Stimulated activated CD4-positive, alpha-beta T cell treated with anti-CD3 and anti-CD28 coated beads, Interleukin-1b, Interleukin-23, amount 100 ng/mL, for 4 hours (primary cell): Measurements from ENCODE around the gene CTIF.
"Not testable (repeated sequence)": the region's sequence is repeated elsewhere in the genome, so short reads cannot be mapped to it uniquely, and the experiment has no call there.

ENCODE experiments used
- DNase-seq, 2 donors: peaks; one replicate each; pipeline ENCODE4 v3.0.0-alpha.2; 2020; ENCODE audit warnings: low read depth in 2 of 2

CTIF gene

DNA sequence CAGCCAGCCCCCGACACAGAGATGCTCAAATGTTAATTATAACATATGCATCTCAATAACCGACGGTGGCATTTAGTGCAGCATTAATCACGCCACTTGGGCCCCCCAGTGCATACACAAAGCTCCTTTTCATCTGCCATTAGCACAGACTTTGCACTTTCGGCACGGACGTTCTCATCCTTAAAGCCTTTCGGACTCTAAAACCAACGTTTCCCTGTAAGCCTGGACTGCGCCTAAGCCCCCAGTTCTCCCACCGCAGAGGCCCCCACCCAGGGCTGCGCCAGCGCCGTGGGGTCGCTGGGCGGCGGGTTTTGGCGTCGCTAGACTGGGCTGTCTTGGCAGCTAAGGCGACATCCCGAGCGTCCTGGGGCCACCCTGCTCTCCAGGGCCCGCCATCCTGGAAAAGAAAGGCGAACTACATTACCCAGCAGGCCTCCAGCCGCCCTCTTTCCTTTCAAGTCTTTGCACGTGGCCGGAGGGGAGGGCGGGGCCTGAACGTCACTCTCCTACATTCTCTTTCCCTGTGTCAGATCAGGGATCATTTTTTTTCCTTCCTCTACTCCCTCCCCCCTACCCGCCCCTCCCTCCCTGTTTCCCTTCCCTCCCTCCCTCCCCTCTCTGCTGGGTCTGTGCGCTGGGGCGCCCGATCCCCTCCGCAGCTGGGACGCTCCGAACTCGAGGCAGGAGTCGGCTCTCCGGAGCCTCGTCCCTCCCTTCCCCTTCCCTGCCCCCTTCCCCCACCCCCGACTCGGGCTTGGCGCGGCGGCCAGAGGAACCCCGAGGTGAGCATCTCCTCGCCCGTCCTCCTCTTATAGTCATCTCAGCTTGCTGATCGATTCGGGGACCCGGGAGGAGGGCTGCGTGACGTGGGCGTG is at the start of gene CTIF:
TSS of gene CTIF (plus strand) at position 501 of the 875 bp plus-strand sequence. CDS start 80,535 bp downstream, outside the sequence.
- DNase-seq, result peak; percentile 48 to 60

DNA sequence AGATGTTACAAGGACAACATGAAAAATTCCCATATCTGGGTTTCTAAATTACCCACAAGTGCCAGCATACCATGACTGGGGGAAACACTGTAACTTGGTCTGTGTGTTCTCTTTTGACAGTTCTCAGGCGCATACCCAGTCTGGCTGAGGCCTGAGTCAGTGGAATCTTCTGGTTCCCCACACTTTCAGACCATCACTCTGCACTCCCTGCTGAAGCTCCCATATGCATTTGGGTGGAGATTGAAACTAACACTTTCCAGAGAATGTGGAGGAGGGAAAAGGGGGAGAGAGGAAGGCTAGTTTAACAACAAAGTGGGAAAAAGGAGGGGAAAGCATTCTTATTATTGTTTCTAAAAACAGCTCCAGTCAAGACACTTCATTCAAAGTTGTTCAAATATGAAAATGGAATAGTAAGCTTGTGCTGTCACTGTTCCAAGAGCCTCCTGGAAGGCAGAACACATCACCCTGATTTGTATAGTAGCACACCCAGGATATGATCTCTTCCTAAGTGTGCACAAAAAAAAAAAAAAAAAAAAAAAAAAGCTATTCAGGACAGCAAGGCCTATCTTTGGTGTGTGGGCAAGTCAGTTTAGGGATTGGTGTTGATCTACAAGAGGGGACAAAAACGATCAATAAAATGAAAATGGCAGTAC is 48.1 kb upstream of the CTIF start:
- no peak for DNase-seq

DNA sequence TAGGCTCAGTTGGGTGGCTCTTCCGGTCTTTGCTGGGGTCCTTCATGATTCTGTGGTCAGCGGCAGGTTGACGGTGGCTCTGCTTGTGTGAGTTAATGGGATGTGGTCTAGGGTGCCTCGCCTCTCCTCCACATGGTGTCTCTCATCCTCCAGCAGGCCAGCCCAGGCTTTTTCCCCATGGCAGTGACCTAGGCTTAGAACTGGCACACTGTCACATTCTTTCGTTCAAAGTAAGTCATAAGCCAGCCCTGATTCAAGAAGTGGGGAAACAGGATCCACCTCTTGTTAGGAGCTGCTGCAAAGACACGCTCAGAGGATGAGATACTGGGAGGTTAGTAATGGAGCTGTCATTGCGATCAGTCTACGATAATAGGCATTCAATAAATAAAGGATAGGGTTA is 46.0 kb upstream of the CTIF start:
- DNase-seq, result no peak

DNA sequence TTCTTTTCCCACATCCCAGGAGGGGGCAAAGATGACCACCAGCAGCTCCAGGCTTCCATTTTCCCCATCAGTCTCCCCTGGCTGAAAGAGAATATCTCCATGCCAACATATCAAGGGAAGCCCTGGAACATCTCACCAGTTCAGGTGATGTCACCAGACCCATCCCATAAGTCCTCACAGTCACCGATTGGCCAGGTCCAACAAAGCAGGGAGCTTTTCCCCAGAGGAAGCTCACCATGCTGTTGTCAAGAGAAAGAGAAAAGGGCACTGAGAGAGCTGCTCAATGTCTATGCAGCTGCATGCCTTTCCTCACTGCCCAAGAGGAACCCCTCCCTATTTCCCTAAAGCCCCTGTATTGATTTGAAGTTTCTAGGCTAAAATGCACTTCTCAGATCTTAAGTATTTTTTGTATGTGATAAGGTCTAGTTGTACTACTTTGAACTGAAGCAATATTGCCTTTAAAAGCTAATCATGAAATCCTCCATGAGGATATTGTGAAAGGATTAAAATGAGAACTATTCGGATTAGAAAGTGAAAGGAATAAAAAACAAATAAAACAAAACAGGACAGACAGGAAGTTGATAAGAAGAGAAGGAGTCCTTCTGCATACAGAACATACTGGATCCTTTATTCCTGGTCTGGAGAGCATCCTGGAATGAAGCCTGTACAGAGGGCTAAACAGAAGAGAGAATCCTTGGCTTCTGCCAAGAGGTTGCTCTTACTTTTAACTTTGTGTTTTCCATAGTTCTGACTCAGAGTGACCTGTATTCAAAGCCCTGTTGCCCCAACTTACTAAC is 45.2 kb upstream of the CTIF start:
- no peak for DNase-seq

DNA sequence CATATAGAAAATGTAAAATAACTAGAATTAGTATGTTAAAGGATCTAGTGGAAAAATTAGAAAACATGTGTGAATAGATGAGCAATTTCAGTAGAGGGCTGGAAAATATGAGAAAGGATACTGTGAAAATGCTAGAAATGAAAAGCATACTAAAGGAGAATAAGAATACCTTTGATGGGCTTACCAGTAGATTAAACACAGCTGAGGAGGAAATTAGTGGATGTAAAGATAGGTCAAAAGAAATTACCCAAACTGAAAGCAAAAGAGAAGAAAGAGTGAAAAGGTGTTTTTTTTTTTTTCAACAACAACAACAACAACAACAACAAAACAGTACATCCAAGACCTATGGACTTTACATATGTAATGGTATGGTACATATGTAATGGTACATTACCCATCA is 41.0 kb upstream of the CTIF start:
- no peak for DNase-seq

DNA sequence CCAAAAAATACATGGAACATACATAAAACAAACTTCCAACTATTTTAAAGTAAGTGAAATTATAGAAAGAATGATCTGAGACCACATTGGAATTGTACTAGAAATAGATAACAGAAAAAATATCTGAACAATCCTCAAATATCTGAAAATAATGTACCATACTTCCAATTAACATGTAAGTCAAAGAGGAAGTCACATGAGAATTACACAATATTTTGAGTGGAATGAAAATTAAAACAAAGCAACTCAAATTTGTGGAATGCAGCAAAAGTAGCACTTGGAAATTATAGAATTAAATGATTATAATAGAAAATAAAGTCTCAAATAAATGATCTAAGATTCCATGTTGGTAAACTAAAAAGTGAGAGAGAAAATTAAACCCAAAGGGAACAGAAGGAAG is 38.3 kb upstream of the CTIF start:
- no peak for DNase-seq

DNA sequence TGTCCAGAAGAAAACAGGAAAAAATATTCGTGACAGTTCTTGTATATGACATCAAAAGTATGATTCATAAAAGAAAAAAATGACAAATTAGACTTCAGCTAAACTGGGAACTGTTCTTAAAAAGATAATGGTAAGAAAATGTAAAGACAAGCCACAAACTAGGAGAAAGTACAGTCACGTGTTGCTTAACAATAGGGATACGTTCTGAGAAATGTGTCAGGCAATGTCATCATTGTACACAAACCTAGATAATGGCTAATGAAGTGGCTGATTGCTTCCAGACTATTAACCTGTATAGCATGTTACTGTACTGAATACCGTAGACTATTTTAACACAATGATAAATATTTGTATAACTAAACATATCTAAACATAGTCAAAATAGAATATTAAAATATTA is 35.9 kb upstream of the CTIF start:
- no peak for DNase-seq

DNA sequence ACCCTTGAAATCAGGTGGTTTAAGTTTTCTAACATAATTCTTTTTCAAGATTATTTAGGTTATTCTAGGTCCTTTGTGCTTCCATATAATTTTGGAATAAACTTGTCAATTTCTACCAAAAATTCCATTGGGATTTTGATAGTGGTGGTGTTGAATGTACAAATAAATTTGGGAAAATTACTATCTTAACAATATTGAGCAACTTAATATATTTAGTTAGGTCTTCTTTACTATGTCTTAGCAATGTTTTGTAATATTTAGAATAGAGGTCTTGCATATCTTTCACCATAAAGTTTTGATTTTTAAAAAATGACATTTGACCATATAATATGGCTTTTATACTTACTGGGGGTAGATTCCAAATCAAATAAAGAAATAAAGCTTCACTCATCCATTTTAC is 34.0 kb upstream of the CTIF start:
- DNase-seq, result no peak

DNA sequence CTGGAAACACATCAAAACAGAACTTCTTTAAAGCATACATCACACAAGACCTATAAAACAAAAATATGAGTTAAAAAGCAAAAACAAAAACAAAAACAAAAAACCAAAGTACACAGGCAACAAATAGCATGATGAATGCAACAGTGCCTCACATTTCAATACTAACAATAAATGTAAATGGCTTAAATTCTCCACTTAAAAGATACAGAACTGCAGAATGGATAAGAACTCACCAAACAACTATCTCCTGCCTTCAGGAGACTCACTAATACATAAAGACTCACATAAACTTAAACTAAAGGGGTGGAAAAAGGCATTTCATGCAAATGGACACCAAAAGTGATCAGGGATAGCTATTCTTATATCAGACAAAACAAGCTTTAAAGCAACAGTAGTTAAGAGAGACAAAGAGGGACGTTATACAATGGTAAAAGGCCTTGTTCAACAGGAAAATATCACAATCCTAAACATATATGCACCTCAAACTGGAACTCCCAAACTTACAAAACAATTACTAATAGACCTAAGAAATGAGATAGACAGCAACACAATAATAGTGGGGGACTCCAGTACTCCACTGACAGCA is 31.8 kb upstream of the CTIF start:
- not testable (repeated sequence) for DNase-seq

DNA sequence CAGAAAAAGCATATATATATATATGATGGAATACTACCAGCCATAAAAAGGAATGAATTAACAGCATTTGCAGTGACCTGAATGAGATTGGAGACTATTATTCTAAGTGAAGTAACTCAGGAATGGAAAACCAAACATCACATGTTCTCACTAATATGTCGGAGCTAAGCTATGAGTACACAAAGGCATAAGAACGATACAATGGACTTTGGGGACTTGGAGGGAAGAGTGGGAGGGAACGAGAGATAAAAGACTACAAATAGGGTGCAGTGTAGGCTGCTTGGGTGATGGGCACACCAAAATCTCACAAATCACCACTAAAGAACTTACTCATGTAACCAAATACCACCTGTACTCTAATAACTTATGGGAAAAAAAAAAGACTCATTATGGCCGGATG is 26.3 kb upstream of the CTIF start:
- DNase-seq, result not testable (repeated sequence)

DNA sequence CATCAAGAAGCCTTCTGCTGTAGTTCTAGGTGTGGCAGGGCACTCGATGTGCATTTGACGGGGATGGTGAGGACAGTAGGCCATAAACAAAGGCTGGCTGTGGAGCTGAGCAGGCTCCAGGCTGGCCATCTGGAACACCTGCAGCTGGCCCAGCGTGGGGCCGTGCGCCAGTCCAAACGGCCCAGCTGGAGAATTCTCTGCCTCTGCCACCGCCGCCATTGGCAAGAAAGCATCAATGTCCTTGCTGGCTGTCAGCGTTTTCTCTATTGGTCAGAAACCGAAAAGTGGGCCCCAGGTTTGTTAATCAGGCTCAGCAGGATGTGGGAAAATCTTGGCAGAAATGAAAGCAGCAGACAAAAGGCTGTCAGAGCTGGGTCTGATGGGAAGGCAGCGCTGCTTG is 24.0 kb upstream of the CTIF start:
- DNase-seq, result no peak

DNA sequence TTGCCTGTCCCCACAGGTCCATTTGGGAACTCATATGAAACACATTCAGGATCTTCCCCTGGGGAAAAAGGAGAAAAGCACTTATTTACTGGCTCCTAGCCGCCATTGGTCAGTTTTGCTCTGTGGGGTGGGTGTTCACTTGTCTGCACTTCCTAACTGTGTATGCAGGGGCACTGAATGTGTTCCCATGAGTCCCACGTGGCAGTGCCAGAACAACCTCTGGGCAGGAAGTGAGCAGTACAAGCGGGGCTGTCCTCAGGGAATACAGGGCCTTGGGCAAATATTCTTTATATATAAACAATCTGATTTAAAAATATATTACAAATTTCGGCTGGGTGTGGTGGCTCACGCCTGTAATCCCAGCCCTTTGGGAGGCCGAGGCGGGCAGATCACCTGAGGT is 21.8 kb upstream of the CTIF start:
- no peak for DNase-seq

DNA sequence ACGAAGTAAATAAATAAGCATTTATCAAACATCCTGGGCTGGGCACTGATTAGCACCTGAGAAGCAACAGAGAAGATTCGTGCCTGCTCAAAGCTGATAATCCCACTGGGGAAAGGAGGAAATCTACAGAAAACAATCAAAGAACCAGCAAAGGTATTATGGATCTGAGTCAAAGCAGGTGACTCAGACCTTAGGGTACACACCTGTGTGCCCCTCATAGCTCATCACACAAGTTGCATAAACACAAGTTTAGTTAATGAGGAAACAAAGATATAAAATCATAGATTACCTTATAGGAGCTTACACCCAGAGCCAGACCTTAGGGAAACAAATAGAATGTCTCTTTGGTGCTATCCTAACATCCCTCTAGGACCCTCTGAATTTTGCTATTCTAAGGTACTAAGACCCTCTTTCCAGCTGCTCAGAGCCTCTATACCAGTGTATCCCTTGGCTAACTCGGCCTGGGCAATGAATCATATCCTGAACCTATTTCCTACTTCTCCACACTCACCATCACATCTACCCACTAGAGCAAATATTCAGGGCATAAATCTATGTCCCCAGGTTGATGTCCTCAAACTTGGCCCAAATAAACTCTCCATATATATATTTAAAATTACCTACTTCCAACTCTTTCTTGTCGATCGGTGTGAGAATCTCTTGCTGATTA is 19.3 kb upstream of the CTIF start:
- DNase-seq, result no peak

DNA sequence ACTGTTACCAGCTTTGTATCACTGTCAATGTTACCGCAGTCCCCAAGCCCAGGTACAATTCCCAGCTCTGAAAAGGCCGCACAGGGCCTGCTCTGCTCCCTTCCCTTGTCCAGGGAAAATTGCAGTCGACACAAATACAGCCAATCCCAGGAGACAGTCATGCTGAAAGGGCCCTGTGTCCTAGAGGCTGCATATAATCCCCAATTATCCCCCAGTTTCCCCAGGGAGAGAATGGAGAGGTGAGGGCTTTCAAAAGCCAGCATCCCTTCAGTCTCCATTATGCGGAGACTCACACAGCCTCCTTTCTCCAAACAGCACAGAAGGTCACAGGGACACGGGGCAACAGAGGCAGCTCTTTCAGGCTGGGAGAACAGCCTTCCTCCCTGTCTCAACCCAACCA is 17.1 kb upstream of the CTIF start:
- no peak for DNase-seq

DNA sequence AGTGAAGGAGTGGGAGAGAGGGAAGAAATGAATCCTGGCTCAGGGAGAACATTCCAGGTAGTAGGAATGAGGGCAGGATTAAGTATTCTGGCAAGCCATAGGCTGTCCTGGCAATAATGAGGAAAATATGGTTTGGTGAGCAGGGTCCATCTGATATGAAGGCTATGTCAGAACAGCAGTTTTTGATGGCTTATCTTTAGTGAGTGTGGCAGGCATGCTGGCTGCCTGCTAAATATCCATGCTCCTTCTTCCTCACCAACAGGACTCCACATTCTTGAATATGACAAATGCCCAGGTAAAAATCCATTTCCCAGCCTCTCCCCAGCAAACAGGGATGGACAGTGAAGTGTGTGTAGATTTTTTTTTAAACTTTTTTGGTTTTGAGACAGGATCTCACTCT is 13.2 kb upstream of the CTIF start:
- no peak for DNase-seq

DNA sequence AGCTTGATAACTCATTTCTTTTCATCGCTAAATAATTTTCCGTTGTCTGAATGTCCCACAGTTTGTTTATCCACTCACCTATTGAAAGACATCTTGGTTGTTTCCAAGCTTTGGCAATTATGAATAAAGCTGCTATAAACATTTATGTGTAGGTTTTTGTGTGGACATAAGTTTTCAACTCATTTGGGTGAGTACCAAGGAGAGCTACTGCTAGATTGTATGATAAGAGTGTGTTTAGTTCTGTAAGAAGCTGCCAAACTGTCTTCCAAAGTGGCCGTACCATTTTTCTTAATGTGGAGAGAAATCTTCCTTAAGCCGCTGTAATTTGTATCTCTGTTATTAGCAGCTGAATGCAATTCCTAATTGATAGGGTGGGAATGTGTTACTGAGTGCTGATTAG is 11.4 kb upstream of the CTIF start:
- DNase-seq, result no peak

DNA sequence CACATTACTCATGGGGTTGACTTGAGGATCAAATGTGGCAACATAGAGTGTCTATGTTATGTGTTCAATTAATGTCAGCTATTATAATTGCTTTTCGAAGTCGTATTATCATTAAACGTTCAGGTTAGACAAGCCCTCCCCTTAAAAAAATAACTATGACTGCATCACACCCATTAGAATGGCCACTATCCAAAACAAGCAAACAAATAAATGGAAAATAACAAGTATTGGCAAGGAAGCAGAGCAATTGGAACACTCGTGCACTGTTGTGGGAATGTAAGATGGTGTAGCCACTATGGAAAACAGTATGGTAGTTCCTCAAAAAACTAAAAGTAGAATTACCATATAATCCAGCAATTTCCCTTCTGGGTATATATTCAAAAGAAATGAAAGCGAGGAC is 10.0 kb upstream of the CTIF start:
- DNase-seq, result no peak

DNA sequence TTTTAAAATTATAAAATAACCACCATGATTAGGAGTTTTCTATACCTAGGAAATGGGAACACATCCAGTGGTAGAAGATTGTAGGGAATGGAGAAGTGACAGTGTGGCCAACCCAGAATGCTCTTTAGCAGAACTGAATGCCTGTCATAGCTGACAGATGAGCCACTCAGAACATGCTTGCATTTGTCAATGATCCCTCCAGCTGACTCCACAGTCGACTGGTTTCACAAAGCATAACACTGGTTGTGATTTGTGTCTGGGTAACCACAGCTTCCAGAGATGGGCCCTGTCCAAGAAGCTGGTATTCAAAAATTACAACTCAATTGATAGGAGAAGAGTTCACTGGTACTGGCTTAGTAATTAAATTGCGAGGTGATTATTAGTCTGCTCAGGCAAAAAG is 9.0 kb upstream of the CTIF start:
- no peak for DNase-seq

DNA sequence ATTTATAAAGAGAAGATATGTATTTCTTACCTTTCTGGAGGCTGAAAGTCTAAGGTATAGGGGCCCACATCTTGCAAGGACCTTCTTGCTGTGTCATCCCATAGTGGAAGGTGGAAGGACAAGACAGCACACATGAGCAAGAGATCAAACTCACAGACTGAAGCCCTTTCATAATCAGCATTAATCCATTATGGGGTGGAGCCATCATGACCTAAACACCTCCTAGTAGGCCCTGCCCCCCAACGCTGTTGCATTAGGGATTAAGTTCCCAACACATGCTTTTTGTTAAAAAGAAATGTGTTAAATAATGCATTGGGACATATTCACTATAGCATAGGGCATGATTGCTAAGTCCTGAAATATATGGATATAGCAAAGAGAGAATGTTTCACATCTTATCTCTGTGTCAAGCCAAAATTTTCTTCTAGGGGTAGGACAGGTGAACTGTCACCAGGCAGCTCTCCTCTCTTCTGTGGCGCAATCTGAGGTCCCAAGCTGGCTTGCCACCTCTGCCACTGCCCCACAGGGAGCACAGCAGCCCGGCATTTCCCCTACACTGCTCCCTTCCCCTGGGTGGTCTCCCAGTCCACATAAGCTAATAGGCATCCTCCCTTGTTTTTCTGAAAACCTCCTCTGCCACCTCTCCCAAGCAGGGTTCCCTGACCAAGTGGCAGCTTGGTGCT is 8.3 kb upstream of the CTIF start:
- no peak for DNase-seq

DNA sequence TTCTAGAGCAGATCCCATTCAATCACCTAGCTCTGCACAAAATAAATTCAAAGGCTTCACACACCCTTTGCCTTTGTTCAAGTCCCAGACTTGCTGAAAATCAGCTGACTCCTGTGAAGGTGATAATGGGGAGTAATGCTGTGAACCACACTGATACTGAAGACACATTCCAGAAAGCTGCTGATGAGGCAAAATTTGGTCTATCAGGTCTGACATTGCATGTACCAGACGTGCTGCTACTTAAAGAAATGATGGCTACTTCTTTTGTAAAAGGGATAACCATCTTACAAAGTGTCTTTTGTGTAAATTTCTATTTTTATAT is 7.8 kb upstream of the CTIF start:
- DNase-seq, result no peak

DNA sequence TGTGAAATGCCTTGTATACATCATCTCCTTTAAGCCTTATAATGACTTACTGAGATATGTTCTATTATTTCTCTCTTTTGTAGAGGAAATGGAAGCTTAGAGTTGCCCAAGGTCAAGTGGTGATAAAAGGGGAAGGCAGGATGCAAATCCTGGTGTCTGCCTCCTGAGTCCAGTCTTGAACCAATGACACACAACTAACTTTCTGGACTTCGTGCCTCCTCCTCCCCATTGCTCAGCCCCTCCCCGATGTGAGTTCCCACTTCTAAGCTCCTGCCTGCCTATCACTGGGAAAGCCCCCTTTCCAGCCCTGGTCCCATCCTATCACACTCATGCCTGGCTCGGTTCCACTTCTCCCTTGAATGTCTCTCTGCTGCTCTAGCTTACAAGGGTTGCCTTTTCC is 6.9 kb upstream of the CTIF start:
- no peak for DNase-seq
